ENCODE data around the gene PDP2.

- no peak for TF ChIP-seq CTCF (IDR thresholded peaks at IDR 0.05)
- TF ChIP-seq POLR2A (IDR thresholded peaks at IDR 0.05): no peak
Observed at GRCh38 chr16:66937725-66938337, 57.5 kb downstream of the PDP2 start.

All from adrenal gland (tissue), 5 donors.